A549 (cell line): Measurements from ENCODE around the gene KRT71.

ENCODE experiments used
- CTCF ChIP-seq: fragments of >200 bp; sonication (Bioruptor Twin); formaldehyde crosslinking; IDR thresholded peaks from 3 replicates; pipeline ENCODE4 v1.5.1; 2016
- HMGXB4 ChIP-seq: fragments of 250-450 bp; sonication (Bioruptor Pico); IDR thresholded peaks from 2 replicates; pipeline ENCODE4 v1.5.0; 2021; ENCODE audit warnings: mild to moderate bottlenecking, moderate library complexity, borderline replicate concordance
- MAX ChIP-seq: IDR thresholded peaks from 2 replicates; pipeline ENCODE4 v1.6.1; 2012
- POLR2A ChIP-seq: IDR thresholded peaks from 2 replicates; pipeline ENCODE4 v1.6.1; 2012; ENCODE audit warnings: mild to moderate bottlenecking, low read length
- RAD21 ChIP-seq, 2 experiments: fragments of >200 bp in 1 of 2; sonication (Bioruptor Twin) in 1 of 2; formaldehyde crosslinking in 1 of 2; IDR thresholded peaks in 1 of 2; conservative IDR thresholded peaks in 1 of 2; 2 replicates in 1 of 2; 3 replicates in 1 of 2; pipeline ENCODE4 v1.6.1; 2012 to 2018; ENCODE audit warnings: inconsistent platforms in 1 of 2
- REST ChIP-seq: fragments of 200-600 bp; sonication (generic); IDR thresholded peaks from 2 replicates; pipeline ENCODE4 v1.6.1; 2016; ENCODE audit warnings: antibody characterized with exemption, mild to moderate bottlenecking, moderate library complexity
- RFX5 ChIP-seq: fragments of 450-650 bp; IDR thresholded peaks from 2 replicates; pipeline ENCODE4 v1.7.1; 2014; ENCODE audit warnings: antibody characterized with exemption, mild to moderate bottlenecking, moderate library complexity

GRCh38 chr12:52582971-52583456, 30.1 kb upstream of the KRT71 start:
- TF ChIP-seq RFX5: no peak
- TF ChIP-seq MAX: no peak
- TF ChIP-seq HMGXB4: no peak
- peak; percentile 94 to 97 for TF ChIP-seq RAD21 (conservative IDR thresholded peaks at IDR 0.05 in 1 of 2, IDR thresholded peaks at IDR 0.05 in 1 of 2)
- TF ChIP-seq CTCF: peak; percentile 85
- TF ChIP-seq POLR2A: no peak
- TF ChIP-seq REST: no peak
